Right ventricle myocardium inferior (tissue), 1 donor: ENCODE data around the gene ZNF205. TPM values are rescaled to one million over a fixed set of nuclear protein-coding genes. Genes with fewer than 3 reads are reported as not detected.
A peak's percentile ranks its signal among the peaks of the same experiment; 100 is the strongest.

Experiments
- ATAC-seq: fragments of 200-7000 bp; cut with Tn5 transposase; one replicate; pipeline ENCODE4 v1.9.1; 2020; ENCODE audit warnings: mild to moderate bottlenecking, moderate library complexity
- DNase-seq: peaks from one replicate; pipeline ENCODE4 v3.0.0; 2021; ENCODE audit errors: missing footprints
- intact Hi-C: fragments of 100-400 bp; cut with DNase I; formaldehyde crosslinking; loops from one replicate; pipeline ENCODE4 v1.11.0; 2022
- total RNA-seq: library from RNA; stranded (reverse); fragmentation: NEBNext Ultra II Directional; extraction: Animal tissue kit (Norgen Biotek cat#: 25700); gene quantifications from one replicate; pipeline ENCODE4 v1.2.1, GENCODE V29; 2021
- donor health status: DM: no; HTN: yes; CAD: no; lungs with severe emphysema.

ZNF205 gene
- total RNA-seq, 1 donor from 2014 or later, result 7.4 TPM

- ATAC-seq (no peak), DNase-seq (no peak)
- intact Hi-C loops, result no loop called here
Observed at GRCh38 chr16:3098459-3099394, 13.7 kb upstream of the ZNF205 start, which contains the start of gene ZSCAN10. Gene ZSCAN10, minus strand, starts transcription at chr16:3099294. Its CDS starts 6,357 bp downstream, at chr16:3092937.

DNA sequence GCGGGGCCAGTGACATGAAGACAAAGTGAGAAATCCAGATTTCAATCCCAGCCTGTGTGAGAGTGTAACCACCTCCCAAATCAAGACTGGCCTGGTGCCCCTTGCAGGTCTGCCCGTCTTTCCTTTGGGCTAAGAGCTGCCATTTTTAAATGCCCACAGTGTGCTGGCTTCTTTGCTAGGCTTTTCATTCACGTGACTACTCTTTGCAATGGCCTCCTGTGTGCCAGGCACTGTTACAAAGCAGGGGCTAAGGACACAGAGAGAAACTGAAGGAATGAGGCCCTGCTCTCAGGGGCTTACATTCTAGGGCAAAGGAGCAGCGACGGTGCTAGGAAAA, 13.0 kb upstream of the ZNF205 start:
- intact Hi-C loops, result no loop called here
- DNase-seq (no peak), ATAC-seq (no peak)

DNA sequence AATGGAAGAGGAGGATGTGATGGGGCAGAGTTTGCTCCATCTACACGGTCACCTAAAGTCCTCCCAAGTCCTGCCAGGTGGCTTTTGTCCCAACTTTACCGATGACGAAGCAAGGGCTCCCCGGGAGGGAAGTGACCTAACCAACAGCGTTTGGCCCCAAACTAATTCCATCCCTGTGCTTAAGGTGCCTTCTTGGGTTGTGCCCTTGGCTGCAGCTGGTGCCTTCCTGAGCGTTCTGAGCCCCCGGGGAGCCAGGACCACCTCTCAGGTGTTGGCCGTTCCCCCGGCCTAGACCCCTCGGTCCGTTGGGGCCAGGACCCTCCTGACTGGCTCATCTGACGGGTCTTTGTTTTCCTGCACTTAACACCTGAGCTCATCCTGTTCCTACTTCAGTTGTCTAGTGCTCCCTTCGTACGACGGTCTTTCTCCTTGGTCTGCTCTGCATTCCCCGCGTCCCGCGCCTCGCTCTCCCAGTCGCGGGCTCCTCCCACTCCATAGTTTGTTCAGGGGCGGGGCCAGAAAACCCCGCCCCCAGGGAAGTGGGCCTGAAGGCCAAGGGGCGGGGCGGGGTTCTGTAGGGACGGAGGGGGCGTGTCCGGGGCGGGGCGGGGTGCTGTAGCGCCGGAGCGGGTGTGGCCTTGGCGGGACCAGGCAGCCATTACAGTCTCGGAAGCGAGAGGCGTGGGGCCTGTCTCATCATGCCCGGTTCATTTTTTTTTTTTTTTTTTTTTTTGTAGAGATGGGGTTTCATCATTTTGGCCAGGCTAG, 12.5 kb upstream of the ZNF205 start:
- intact Hi-C loops, result no loop called here
- ATAC-seq (peak; percentile 92), DNase-seq (peak; percentile 98)

DNA sequence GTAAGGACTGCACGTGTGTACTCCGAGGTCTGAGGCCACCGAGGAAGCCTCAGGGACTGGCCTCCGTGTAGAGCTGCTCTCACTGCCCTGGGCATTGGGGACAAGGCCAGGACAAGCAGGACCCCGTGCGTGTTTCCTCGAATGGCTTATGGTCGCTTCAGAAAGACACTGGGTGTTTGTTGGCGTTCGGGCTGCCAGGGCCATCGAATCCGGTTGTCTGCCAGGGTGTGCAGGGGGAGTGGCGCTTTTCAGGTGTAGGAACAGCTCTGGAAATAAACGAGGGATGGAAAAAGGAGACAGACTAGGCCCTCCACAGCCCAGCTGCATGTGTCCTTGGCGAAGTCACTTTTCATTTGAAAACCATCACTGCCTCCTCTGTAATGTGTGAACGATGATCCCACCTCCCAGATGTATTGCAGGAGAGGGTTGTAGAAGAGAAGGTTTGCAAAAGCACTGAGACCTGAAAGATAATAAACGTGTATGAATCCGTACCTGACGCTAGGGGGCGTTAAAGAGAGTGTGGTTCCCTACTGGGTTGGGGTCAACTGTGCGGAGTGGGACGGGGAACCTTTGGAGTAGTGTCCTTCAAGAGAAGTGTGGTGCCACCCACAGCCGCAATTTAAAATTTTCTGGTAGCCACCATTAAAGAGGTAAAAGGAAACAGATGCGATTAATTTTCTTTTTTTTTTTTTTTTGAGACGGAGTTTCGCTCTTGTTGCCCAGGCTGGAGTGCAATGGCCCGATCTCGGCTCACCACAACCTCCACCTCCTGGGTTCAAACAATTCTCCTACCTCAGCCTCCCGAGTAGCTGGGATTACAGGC, 11.2 kb upstream of the ZNF205 start:
- no peak for ATAC-seq
- no peak for DNase-seq
- intact Hi-C loops, result no loop called here

DNA sequence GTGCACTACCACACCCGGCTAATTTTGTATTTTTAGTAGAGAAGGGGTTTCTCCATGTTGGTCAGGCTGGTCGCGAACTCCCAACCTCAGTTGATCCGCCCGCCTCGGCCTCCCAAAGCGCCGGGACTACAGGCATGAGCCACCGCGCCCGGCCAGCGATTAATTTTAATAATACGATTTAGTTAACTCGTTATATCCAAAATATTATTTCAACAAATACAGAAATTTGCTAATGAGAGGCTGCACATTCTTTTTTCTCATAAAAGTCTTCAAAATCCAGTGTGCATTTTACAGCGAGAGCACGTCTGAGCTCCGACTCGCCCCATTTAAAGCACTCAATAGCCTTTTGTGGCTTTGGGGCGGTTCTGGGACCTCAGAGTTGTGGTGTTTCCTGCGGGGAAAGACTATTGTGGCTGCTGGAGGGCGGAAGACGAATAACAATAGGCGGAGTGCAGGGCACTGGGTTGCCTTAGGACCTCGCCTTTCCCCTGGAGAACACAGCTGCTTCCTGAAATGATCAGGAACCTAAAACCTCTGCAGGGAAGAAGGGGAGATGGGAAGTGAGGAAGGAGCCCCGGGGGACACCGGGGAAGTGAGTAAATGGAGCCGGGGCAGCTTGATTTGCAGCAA, 10.4 kb upstream of the ZNF205 start:
- ATAC-seq, result no peak
- no peak for DNase-seq
- intact Hi-C loops, result no loop called here

DNA sequence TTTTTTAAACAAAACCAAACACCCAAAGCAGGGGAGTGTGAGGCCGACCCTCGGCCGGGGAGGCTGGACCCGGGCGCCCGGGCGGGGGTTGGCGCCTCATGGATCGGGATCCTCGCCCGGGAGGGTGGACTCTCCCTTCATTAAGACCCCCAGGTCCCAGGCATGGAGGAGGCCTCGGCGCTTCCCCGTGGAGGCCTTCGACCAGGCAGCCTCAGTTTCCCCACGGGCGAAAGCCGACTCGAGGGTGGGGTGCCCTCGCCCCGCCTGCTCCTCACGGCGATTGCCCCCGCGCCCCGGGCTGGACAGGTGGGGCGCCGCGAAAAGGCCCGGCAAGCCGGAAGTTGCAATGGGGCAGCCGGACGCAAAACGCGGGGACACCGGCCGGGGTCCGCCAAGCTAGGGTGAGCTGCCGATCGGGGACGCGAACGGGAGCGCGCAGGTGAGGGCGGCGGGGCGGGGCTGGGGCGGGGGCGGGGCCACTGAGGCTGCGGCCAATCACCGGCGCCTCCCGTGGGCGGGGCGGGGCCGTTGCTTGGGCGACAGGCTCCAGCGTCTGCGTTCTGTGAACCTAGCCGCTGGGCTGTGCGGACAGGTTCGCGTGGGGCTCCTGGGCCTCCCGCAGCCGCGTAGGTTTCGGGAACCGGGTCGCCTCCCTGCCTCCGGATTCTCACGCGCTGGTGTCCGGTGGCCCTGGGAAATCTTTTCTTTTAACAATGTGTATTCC, 6.0 kb upstream of the ZNF205 start:
- peak; percentile 97 for ATAC-seq
- peak; percentile 95 for DNase-seq

DNA sequence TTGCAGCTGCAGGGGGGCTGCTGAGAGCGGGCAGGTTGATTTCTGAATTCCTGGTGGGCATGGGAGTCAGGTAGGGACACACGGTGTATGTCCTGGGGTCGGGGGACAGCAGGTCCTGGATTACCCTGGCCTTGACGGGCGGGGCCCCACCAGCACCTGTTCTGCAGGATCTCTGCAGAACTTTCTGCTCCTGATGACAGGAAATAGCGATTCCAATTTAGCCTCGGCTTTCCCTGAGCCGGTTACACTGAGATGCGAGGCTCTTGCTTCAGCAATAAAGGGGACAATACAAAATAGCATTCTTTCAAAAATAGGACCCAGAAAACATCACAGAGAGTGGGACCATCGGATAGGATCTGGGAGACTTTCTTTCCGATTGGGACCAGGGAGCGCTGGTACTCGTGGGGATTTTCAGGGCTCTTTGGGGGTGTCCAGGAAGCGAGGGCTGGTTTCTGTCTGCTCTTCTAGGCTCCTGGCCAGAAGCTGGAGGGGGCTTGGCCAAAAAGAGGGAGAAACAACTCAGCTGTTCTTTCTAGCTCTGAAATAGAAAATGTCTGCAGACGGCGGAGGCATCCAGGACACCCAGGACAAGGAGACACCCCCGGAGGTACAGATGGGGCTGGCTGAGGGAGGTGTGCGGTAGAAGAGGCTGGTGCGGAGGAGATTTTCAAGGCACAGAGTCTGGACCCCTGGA, 642 bp downstream of the ZNF205 start:
- no peak for DNase-seq
- ATAC-seq, result peak; percentile 33
- intact Hi-C loops, result no loop called here

More for the DNA sequence above, 6.0 kb upstream of the ZNF205 start:
- intact Hi-C loops, result loop anchor here (5.0 kb wide), 1 partner anchor 49 kb away; no protein-coding TSS in a partner anchor

DNA sequence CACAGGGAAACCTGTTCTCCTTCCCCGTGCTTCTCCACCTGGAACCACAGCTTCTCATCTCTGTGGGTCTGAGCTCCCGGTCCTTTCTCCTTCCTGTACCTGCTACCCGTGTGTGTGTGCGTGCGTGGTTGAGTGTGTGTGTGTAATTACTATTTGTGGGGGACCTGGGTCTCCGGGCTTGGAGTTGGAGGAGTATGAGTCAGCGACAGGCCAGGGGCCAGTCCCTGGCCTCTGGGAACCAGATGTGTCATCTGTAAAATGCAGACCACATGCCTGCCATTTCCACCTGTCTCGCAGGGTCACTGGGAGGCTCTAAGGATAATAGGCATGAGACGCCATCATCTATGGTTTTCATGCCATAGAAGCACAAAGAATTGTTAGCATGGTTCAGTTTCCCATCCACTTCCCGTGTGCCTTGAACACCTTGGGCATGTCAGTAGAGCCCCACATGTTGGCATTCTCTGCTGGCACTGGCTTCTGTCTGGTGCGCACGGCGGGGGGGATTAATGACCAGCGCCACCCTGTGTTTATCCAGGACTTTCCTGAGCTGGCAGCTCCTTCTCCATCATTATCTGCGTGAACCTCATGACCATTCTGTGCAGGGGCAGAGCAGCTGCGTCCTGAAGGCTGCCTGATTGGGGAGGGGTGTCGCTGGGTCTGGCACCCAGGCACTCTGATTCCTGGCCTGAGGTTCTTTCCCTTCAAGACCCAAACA, 1.5 kb downstream of the ZNF205 start:
- DNase-seq, result no peak
- intact Hi-C loops, result no loop called here
- no peak for ATAC-seq

- DNase-seq (no peak), ATAC-seq (no peak)
- intact Hi-C loops, result no loop called here
Observed at GRCh38 chr16:3115003-3115402, 2.6 kb downstream of the ZNF205 start.

GRCh38 chr16:3115561-3115960, 3.2 kb downstream of the ZNF205 start:
- no peak for ATAC-seq
- intact Hi-C loops, result no loop called here
- no peak for DNase-seq

GRCh38 chr16:3118204-3118790, 5.9 kb downstream of the ZNF205 start:
- intact Hi-C loops, result no loop called here
- no peak for ATAC-seq
- no peak for DNase-seq

GRCh38 chr16:3118846-3119245, 6.5 kb downstream of the ZNF205 start:
- ATAC-seq (no peak), DNase-seq (no peak)
- intact Hi-C loops, result no loop called here

DNA sequence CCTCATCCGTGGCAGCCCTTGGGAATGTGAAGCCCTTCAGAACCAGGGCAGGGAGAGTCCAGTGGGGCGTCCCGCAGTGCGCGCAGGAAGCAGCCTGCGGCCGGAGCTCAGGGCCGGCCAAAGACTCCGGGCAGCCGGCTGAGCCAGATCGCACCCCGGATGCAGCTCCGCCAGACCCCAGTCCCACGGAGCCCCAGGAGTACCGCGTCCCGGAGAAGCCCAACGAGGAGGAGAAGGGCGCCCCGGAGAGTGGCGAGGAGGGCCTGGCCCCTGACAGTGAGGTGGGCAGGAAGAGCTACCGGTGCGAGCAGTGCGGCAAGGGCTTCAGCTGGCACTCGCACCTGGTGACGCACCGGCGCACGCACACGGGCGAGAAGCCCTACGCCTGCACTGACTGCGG, 6.9 kb downstream of the ZNF205 start:
- intact Hi-C loops, result no loop called here
- no peak for DNase-seq
- no peak for ATAC-seq

GRCh38 chr16:3119701-3120408, 7.5 kb downstream of the ZNF205 start:
- ATAC-seq (no peak), DNase-seq (no peak)
- intact Hi-C loops, result no loop called here

DNA sequence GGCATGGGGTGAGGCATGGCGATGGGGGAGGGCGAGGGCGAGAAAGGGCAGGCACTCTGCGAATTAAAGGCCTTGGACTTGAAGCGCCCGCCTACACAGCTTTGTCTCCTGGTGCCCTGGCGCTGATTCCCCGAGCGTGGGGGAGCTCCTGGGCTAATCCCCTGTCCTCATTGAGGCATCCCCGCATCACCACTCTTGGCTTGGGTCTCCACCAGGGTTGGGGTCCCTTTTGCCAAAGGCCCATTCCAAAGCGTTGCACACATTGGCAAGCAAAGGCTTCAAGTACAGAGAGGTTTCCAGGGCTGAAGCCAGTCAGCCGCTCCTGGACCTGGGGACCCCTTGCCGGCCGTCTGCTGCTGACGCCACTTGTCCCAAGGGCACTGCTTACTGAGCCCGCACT, 8.0 kb downstream of the ZNF205 start:
- DNase-seq (no peak), ATAC-seq (no peak)
- intact Hi-C loops, result no loop called here
